Esophagus muscularis mucosa (tissue), 4 donors: ENCODE measurements around the gene RPA3.

Experiments used
- CTCF ChIP-seq, 3 experiments: fragments of 200-600 bp in 2 of 3; fragments of 450-650 bp in 1 of 3; sonication (generic) in 2 of 3; IDR thresholded peaks; one replicate each; pipeline ENCODE4 v1.5.1; 2017 to 2019; ENCODE audit warnings: antibody characterized with exemption in 3 of 3, mild to moderate bottlenecking in 2 of 3, moderate library complexity in 1 of 3
- EP300 ChIP-seq: sonication (generic); formaldehyde crosslinking; IDR thresholded peaks from one replicate; pipeline ENCODE4 v1.6.1; 2017; ENCODE audit warnings: antibody characterized with exemption
- POLR2A ChIP-seq: fragments of 450-650 bp; IDR thresholded peaks from one replicate; pipeline ENCODE4 v1.6.1; 2017; ENCODE audit warnings: antibody characterized with exemption, moderate library complexity, mild to moderate bottlenecking, low read depth
- POLR2AphosphoS5 ChIP-seq, 2 donors: sonication (generic); formaldehyde crosslinking; IDR thresholded peaks; one replicate each; pipeline ENCODE4 v1.6.1; 2017; ENCODE audit warnings: antibody characterized with exemption in 2 of 2

- TF ChIP-seq CTCF (IDR thresholded peaks at IDR 0.05) (no peak), POLR2AphosphoS5 (IDR thresholded peaks at IDR 0.05) (no peak), POLR2A (no peak), EP300 (no peak)
Observed at GRCh38 chr7:7757576-7757975, 39.2 kb upstream of the RPA3 start.
